HG02840 (cell line): ENCODE measurements around the gene BASP1.
A peak's percentile ranks its signal among the peaks of the same experiment; 100 is the strongest.

ENCODE experiments used
- ATAC-seq: cut with Tn5 transposase; IDR thresholded peaks from one replicate; pipeline ENCODE4 v1.9.1; 2021; ENCODE audit warnings: mild to moderate bottlenecking, moderate library complexity, moderate number of reproducible peaks; ENCODE audit not compliant: unreplicated experiment, low FRiP score

BASP1 gene, protein sequence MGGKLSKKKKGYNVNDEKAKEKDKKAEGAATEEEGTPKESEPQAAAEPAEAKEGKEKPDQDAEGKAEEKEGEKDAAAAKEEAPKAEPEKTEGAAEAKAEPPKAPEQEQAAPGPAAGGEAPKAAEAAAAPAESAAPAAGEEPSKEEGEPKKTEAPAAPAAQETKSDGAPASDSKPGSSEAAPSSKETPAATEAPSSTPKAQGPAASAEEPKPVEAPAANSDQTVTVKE

DNA sequence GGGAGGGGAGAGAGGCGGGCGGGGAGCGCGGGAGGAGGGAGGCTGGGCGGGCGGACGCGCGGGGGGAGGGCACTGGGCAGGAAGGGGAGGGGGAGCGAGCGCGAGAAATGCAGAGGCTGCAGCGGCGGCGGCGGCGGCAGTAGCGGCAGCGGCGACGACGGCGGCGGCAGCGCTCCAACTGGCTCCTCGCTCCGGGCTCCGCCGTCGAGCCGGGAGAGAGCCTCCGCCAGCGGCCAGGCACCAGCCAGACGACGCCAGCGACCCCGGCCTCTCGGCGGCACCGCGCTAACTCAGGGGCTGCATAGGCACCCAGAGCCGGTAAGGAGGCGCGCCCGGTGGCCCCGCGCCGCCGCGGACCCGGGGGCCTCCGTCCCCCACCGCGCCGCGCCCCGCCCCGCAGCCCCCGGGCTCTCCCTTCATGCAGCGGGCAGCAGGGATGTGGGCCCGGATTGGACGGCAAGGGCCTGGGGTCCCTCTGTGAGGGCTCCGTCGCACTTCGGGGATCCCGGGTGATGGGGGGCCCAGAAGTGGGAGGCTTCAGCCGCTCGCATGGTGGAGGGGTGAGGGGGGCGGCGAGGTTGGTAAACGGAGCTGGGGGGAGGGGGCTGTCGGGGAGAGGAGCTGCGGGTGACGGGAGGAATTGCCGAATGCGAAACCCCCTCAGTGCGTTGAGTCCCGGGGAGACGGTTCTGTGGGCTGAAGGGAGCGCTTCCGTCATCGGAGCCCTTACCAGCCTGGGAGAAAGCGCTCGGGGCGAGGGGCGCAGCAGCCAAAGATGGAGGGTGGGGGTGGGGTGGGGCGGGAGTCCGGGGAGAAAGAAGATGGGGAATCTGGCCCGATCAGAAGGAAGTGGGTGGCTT lies at the start of gene BASP1:
TSS of gene BASP1 (plus strand) at position 139 of the 860 bp plus-strand sequence. CDS start 57,586 bp downstream, outside the sequence.
- ATAC-seq: peak; percentile 40

DNA sequence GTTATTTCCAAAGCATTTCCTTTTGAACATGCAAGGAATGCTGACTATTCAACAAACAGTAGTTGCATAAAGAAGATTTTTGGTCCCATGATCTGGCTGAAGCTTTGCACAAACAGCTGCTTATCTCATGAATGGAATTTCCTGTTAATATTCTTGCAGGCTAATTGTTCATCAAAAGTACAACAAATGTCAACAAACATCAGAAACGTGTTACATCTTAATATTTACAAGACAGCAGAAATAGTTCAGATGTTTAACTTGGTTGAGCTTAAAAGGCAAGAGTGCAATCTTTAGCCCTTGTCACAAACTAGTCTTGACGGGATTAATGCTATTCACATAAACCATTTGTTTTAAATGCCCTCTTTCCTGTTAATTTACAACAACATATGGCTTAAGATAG lies 47.9 kb upstream of the BASP1 start:
- no peak for ATAC-seq

DNA sequence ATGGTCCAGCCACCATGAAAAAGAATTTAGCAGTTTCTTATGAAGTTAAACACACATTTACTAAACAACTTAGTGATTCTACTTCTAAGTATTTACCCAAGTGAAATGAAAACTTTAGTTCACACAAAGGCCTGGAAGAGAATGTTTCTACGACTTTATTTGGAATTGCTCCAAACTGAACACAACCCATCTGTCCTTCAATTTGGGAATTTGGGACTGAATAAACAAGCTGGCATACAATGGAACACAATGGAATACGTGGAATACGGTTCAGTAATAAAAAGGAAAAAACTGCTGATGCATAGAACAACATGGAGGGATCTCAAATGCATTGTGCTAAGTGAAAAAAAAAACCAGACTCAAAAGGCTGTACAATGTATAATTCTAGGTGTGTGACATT lies 44.6 kb upstream of the BASP1 start:
- ATAC-seq: no peak

- ATAC-seq: no peak
Observed at GRCh38 chr5:17174965-17175364, 42.5 kb upstream of the BASP1 start.

DNA sequence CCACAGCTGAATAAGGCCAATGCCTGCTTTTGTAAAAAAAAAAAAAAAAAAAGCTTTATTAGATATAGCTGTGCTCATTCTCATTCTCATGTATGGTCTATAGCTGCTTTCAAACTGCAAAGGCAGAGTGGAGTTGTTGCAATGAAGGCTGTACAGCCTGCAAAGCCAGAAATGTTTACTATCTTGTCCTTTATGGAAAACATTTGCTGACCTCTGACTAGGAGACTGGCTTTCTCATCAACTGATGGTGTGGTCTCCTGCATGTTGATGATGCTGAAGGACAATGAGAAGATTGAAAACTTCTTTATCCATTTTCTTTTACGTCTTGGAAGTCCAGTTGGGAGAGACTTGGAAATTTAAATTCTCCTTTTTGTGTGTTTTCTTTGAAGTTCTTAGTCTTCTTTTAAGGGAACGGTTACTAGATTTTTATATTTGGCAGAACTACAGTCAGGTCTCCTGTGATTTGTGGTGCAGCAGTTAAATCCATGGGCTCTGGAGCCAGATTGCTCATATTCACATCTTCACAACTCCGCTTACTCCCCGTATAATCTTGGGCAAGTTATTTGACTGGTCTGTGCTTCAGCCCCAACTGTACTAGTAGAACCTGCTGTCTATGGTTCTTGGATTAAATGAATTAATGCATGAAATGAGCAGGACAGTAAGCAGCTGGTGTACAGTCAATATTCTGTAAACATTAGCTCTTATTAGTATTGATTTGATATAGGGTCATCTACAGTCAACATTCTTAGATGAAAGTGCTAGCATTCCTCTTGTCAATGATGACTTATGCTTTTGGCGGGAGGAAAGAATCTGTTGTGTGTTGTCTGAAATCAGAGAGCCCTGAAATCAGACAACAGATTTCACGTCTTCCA lies 39.7 kb upstream of the BASP1 start:
- no peak for ATAC-seq

GRCh38 chr5:17178373-17178675 lies 39.1 kb upstream of the BASP1 start:
- no peak for ATAC-seq

- no peak for ATAC-seq
Observed at GRCh38 chr5:17180330-17180843, 37.0 kb upstream of the BASP1 start.

- no peak for ATAC-seq
Observed at GRCh38 chr5:17180864-17181723, 36.3 kb upstream of the BASP1 start.

DNA sequence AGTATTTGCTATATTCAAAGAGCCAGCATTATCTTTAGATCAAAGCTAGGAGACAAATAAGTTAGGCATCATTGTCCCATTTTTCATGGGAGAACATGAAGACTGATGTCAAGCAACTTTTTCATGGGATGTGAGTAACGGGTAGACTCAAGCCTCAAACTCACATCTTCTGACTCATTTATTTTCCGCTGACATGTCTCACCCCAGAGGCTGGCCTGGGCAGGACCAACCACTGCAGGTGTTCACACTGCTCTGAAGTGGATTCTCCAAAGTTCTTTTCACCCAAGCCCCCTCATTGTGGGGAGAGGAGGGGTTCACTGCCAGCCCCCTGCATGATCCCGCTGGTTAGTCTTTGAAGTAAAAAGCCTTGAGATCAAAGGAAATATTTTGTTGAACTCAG lies 34.9 kb upstream of the BASP1 start:
- no peak for ATAC-seq

DNA sequence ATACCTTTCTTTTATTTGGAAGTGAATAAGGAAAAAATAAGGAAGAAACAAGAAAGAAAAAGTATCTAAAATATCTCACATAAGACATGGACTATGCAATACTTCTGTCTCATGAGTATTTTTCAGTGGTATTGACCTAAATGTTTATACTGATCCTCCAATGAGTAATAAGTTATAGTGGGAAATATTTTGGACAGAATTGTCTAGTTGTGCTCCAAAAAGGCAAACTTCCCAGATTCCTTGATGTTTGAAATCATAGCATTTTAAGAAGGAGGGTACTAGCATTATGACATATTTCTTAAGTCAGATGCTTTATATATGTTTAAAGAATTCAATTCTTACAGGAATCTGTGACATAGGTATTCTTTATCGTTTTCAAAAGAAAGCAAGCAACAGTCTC lies 34.5 kb upstream of the BASP1 start:
- no peak for ATAC-seq

DNA sequence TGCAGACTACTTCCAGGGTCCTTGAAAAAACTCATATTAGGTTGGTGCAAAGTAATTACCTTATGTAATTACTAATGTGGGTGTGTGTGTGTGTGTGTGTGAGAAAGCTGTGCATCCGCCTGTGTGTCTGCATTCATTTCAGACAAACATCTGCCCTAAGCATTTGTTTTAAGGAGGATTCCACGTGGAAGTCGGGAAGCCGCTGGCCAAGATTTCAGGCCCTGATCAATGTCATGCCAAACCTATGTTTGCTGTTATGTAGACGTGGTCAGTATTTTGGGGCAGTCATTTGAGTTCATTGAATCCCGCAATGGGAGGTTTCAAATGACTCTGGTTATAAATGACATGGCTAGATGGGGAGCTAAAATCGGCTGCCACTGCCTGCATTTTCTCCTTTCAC lies 33.6 kb upstream of the BASP1 start:
- ATAC-seq: no peak

GRCh38 chr5:17184588-17184987 lies 32.8 kb upstream of the BASP1 start:
- ATAC-seq: no peak

GRCh38 chr5:17185349-17185748 lies 32.1 kb upstream of the BASP1 start:
- no peak for ATAC-seq

DNA sequence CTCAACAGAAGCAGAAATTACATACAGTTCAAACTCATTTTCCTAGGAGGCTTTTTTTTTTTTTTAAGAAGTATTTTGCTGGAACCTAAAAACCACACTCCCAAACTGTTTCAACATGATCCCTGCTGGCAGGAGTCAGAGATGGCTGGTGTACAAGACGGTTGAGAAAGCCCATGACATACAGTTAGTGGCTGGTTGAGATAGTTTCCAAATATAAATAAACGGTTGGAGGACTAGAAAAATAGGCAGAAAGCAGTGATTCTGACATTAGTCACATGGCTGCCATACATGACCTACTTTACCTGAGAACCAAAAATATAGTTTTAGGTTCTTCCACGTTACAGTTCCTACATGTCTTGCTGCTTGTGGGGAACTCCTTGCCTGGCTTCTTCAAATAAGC lies 31.7 kb upstream of the BASP1 start:
- ATAC-seq: no peak

GRCh38 chr5:17186256-17186655 lies 31.2 kb upstream of the BASP1 start:
- no peak for ATAC-seq

GRCh38 chr5:17187011-17187785 lies 30.2 kb upstream of the BASP1 start:
- ATAC-seq: no peak

DNA sequence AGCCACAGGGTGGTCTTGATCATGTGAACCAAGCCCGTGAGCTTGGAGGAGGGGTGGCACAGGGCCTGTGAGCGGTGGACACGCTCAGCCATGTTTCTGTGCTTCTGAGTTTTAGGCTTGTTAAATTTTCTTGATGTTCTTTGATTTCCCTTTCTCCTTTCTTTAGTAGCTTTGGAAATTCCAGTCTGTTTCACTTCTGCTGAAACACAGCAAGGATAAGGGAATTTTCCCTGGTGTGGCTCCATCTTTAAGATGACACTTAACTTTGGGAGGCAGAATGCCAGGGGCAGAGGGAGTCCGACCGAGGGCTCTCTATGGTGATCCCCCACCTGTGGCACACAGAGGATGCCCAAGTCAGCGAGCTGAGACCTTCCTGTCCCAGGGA lies 29.7 kb upstream of the BASP1 start:
- no peak for ATAC-seq

- no peak for ATAC-seq
Observed at GRCh38 chr5:17189381-17190036, 27.9 kb upstream of the BASP1 start.

DNA sequence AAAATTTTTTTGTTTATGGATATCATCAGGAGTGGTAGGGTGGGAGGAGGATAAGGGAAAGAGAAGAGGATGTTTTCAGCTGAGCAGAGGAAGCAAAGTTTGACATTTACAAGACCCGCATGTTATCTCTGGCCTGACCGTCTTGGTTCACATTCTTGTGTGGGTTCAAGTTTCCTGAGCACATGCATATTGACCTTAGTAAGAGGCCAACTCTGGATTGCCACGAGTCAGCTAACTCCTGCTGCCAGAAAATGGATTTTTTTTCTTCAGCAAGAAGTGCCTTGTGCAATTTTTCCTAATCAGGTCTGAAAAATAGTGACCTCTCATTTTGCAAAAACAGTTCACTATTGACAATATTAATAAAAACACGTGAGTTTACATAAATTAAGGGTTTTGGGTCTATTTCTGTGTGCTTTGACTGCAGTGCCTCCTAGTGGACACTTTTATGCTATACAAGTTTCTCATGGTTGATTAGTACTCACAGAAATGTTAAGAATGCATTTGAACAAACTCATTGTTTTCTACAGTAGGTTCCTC lies 27.1 kb upstream of the BASP1 start:
- no peak for ATAC-seq
